Measurements from ENCODE around the gene METRNL. TPM values are rescaled to one million over a fixed set of nuclear protein-coding genes. Genes with fewer than 3 reads are reported as not detected.
"Not testable (repeated sequence)": the region's sequence is repeated elsewhere in the genome, so short reads cannot be mapped to it uniquely, and the experiment has no call there.

Gene METRNL
- total RNA-seq, 1 experiment from 2014 or later, result 47.8 TPM

- DNase-seq (ENCODE audit: low spot score), result no peak
Measured at GRCh38 chr17:83138820-83139219, 59.4 kb downstream of the METRNL start.

GRCh38 chr17:83139541-83140248, 60.3 kb downstream of the METRNL start:
- not testable (repeated sequence) for DNase-seq (ENCODE audit: low spot score)

- DNase-seq (ENCODE audit: low spot score), result not testable (repeated sequence)
Measured at GRCh38 chr17:83140249-83140566, 60.8 kb downstream of the METRNL start.

- DNase-seq (ENCODE audit: low spot score), result no peak
Measured at GRCh38 chr17:83142619-83143018, 63.2 kb downstream of the METRNL start.

- DNase-seq (ENCODE audit: low spot score), result no peak
Measured at GRCh38 chr17:83143817-83144231, 64.4 kb downstream of the METRNL start.

Other genes starting within 250 kb of the METRNL start
- not detected in 2 replicates for gene ZNF750, start 239.6 kb upstream of the METRNL start, total RNA-seq (2014; rRNA removed; shearing (Covaris generic))

Measured in H4 (cell line).